A673 (cell line): ENCODE results near the gene PCSK6.

Experiments
- EZH2 ChIP-seq: fragments of 200-600 bp; sonication (generic); IDR thresholded peaks from 2 replicates; pipeline ENCODE4 v1.6.1; 2017; ENCODE audit warnings: borderline replicate concordance, low read depth, mild to moderate bottlenecking, mixed read lengths, antibody characterized with exemption, low read length; ENCODE audit not compliant: poor library complexity, severe bottlenecking
- TF ChIP-seq, protein P1 (sequence below): fragments of 300-800, 200-600 bp; sonication (generic); conservative IDR thresholded peaks from 2 replicates; pipeline ENCODE4 v1.5.1; 2017; ENCODE audit warnings: low read depth, mild to moderate bottlenecking, antibody characterized with exemption, low read length, moderate library complexity, mixed read lengths

DNA sequence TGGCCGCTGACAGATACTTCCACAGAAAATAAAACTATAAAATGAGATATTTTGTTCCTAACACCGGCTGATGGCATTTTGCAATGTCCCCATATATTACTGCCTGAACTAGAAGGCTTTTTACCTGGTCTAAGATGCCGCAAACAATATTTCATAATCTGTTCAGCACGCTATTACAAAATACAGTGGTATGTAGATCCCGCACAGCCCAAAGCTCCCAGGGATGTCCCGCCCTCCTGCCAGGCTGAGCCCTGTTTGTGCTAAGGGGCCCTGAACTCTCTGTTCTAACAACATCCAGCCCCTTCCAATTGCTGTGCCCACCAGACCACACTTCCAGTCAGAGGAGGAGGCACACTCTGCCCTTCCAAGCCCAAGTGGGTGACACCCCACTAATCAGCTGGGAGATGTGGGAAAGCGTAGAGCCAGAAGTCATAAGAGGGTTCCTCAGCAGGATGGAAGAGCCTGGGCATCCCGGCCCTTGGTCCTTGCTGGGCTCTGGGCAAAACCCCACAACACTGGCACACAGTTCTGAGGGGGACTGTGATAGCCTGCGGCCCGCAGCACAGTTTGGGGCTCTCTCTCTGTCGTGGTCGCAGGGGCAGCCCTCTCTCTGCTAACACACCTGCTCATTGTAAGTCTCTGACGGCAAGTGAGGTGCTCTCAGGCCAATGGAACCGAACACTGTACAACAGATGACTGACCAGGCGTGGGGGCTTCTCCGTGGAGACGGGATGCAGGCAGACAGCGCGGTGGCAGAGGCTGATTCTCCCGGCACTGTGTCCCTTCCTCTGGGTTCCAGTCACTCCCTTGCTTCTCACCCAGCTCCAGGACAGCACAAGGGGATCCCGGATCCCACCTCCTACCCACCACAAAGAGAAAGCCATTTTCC lies 55.2 kb downstream of the PCSK6 start:
- TF ChIP-seq, protein P1, sequence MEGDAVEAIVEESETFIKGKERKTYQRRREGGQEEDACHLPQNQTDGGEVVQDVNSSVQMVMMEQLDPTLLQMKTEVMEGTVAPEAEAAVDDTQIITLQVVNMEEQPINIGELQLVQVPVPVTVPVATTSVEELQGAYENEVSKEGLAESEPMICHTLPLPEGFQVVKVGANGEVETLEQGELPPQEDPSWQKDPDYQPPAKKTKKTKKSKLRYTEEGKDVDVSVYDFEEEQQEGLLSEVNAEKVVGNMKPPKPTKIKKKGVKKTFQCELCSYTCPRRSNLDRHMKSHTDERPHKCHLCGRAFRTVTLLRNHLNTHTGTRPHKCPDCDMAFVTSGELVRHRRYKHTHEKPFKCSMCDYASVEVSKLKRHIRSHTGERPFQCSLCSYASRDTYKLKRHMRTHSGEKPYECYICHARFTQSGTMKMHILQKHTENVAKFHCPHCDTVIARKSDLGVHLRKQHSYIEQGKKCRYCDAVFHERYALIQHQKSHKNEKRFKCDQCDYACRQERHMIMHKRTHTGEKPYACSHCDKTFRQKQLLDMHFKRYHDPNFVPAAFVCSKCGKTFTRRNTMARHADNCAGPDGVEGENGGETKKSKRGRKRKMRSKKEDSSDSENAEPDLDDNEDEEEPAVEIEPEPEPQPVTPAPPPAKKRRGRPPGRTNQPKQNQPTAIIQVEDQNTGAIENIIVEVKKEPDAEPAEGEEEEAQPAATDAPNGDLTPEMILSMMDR = no peak
- no peak for TF ChIP-seq EZH2
